HL-60/S4 treated with retinoic acid at 250 ng/mL for 4 days and 3 days (cell line): ENCODE measurements around the gene ARHGAP22.

Experiments used
- in situ Hi-C: fragments of 300-500 bp; cut with MboI; formaldehyde crosslinking; loops from 2 replicates; pipeline ENCODE4 v1.7.0; 2022; ENCODE audit warnings: low sequenced_read_pairs

Gene ARHGAP22

GRCh38 chr10:48536916-48537890 is 67.7 kb downstream of the ARHGAP22 start:
- in situ Hi-C loops = no loop called here

- in situ Hi-C loops = no loop called here
Observed at GRCh38 chr10:48536156-48536500, 68.7 kb downstream of the ARHGAP22 start.

- in situ Hi-C loops = no loop called here
Observed at GRCh38 chr10:48535416-48536155, 69.3 kb downstream of the ARHGAP22 start.

- in situ Hi-C loops = no loop called here
Observed at GRCh38 chr10:48533951-48534720, 70.7 kb downstream of the ARHGAP22 start.

- in situ Hi-C loops = no loop called here
Observed at GRCh38 chr10:48533540-48533939, 71.3 kb downstream of the ARHGAP22 start.

- in situ Hi-C loops = no loop called here
Observed at GRCh38 chr10:48531486-48531885, 73.4 kb downstream of the ARHGAP22 start.

GRCh38 chr10:48529331-48529730 is 75.5 kb downstream of the ARHGAP22 start:
- in situ Hi-C loops = no loop called here

GRCh38 chr10:48527756-48528155 is 77.1 kb downstream of the ARHGAP22 start:
- in situ Hi-C loops = no loop called here

- in situ Hi-C loops = no loop called here
Observed at GRCh38 chr10:48526846-48527505, 77.9 kb downstream of the ARHGAP22 start.

GRCh38 chr10:48526011-48526821 is 78.7 kb downstream of the ARHGAP22 start:
- in situ Hi-C loops = no loop called here

- in situ Hi-C loops = no loop called here
Observed at GRCh38 chr10:48525113-48525512, 79.8 kb downstream of the ARHGAP22 start.

GRCh38 chr10:48523820-48524758 is 80.8 kb downstream of the ARHGAP22 start:
- in situ Hi-C loops = loop anchor here (25.0 kb wide), 1 partner anchor 162 kb away; no protein-coding TSS in a partner anchor

- in situ Hi-C loops = loop anchor here (25.0 kb wide), 1 partner anchor 161 kb away; no protein-coding TSS in a partner anchor
Observed at GRCh38 chr10:48523212-48523819, 81.6 kb downstream of the ARHGAP22 start.

GRCh38 chr10:48522011-48522765 is 82.7 kb downstream of the ARHGAP22 start:
- in situ Hi-C loops = loop anchor here (25.0 kb wide), 1 partner anchor 160 kb away; no protein-coding TSS in a partner anchor

- in situ Hi-C loops = loop anchor here (25.0 kb wide), 1 partner anchor 158 kb away; no protein-coding TSS in a partner anchor
Observed at GRCh38 chr10:48520594-48520993, 84.3 kb downstream of the ARHGAP22 start.

- in situ Hi-C loops = loop anchor here (25.0 kb wide), 1 partner anchor 158 kb away; no protein-coding TSS in a partner anchor
Observed at GRCh38 chr10:48520184-48520506, 84.7 kb downstream of the ARHGAP22 start.

- in situ Hi-C loops = loop anchor here (25.0 kb wide), 1 partner anchor 157 kb away; no protein-coding TSS in a partner anchor
Observed at GRCh38 chr10:48519481-48520183, 85.2 kb downstream of the ARHGAP22 start.
